Body of pancreas (tissue), 4 donors: ENCODE measurements around the gene FAM107B.

Experiments
- POLR2A ChIP-seq, 3 donors: fragments of 450-650 bp; IDR thresholded peaks; one replicate each; pipeline ENCODE4 v1.6.1; 2016; ENCODE audit warnings: antibody characterized with exemption in 3 of 3, mild to moderate bottlenecking in 2 of 3
- TF ChIP-seq, protein P1 (sequence below), 7 experiments: fragments of 450-650 bp in 4 of 7; fragments of 200-600 bp in 3 of 7; sonication (generic) in 3 of 7; IDR thresholded peaks; one replicate each; pipeline ENCODE4 v1.5.1; 2016 to 2019; ENCODE audit warnings: antibody characterized with exemption in 7 of 7

GRCh38 chr10:14569274-14570060 is 205.2 kb downstream of the FAM107B start:
- TF ChIP-seq, protein P1, sequence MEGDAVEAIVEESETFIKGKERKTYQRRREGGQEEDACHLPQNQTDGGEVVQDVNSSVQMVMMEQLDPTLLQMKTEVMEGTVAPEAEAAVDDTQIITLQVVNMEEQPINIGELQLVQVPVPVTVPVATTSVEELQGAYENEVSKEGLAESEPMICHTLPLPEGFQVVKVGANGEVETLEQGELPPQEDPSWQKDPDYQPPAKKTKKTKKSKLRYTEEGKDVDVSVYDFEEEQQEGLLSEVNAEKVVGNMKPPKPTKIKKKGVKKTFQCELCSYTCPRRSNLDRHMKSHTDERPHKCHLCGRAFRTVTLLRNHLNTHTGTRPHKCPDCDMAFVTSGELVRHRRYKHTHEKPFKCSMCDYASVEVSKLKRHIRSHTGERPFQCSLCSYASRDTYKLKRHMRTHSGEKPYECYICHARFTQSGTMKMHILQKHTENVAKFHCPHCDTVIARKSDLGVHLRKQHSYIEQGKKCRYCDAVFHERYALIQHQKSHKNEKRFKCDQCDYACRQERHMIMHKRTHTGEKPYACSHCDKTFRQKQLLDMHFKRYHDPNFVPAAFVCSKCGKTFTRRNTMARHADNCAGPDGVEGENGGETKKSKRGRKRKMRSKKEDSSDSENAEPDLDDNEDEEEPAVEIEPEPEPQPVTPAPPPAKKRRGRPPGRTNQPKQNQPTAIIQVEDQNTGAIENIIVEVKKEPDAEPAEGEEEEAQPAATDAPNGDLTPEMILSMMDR (IDR thresholded peaks at IDR 0.05): no peak
- no peak for TF ChIP-seq POLR2A (IDR thresholded peaks at IDR 0.05)
